GM12801 (cell line): ENCODE measurements around the gene SHISAL2A.

Experiments
- TF ChIP-seq, protein P1 (sequence below): IDR thresholded peaks from one replicate; pipeline ENCODE4 v1.5.1; 2011; ENCODE audit warnings: control low read depth; ENCODE audit not compliant: insufficient read length; ENCODE audit errors: extremely low read depth

Gene SHISAL2A

DNA sequence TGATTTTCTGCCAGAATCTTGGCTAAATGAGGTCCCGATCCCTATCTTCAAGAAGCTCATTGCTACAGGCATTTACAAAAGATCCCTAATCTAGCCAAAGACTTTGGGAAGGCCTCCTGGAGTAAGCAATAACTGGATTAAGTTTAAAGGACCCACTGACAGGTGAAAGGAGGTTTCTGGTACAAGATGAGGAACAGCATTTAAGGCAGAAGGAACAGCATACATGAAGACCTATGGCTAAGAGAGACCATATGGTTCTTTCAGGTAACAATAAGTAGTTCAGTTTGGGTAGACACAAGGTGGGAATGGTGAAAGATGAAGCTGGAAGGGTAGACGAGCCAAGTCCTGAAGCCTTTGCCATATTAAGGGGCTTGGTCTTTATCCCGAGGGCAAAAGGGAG lies 27.8 kb downstream of the SHISAL2A start:
- TF ChIP-seq, protein P1, sequence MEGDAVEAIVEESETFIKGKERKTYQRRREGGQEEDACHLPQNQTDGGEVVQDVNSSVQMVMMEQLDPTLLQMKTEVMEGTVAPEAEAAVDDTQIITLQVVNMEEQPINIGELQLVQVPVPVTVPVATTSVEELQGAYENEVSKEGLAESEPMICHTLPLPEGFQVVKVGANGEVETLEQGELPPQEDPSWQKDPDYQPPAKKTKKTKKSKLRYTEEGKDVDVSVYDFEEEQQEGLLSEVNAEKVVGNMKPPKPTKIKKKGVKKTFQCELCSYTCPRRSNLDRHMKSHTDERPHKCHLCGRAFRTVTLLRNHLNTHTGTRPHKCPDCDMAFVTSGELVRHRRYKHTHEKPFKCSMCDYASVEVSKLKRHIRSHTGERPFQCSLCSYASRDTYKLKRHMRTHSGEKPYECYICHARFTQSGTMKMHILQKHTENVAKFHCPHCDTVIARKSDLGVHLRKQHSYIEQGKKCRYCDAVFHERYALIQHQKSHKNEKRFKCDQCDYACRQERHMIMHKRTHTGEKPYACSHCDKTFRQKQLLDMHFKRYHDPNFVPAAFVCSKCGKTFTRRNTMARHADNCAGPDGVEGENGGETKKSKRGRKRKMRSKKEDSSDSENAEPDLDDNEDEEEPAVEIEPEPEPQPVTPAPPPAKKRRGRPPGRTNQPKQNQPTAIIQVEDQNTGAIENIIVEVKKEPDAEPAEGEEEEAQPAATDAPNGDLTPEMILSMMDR, result no peak

DNA sequence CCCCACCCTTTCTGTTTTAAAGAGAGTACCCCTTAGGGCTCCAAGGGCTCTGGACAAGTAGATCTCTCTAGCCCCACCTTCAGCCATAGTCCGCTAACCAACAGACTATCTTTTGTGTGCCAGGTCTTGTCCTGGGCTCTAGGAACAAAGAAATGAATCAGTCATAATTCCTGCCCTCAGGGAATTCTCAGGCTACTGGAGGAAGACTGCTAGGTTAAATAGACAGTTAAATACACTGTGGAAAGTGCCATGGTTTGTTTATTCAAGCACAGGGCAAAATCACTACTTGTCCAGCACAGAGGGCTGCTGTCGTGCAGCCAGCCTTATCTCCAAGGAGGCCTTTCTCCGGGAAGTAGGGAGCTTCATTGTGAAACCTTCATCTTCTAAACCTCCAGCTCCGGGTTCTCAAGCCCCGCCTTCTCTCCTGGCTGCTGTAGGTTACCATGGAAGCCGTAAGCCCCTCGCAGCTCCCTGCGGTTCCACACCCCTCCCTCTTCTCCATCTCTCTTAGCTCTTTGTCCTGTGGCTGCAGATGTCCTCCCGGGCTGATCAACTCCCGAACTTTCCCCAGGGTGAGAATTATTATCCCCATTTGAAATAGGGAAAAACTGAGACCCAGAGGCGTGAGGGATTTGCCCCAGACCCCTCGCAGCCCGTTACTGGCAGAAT lies 29.8 kb downstream of the SHISAL2A start:
- TF ChIP-seq, protein P1, result no peak

DNA sequence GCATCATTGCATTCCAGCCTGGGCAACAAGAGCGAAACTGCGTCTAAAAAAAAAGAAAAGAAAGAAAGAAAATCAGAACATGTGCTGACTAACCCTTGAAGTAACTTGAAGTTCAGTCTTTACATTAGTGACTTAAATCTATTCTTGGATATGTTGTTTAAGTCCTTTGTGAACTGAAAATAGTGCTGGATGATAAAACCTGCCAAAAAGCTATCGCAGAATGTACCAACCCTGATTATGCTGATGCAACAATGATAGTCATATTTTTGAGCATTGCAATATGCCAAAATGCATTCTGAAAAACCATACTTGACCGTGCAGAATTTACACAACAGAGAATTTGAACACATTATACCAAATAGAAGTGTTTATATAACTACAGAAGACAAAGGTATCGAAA lies 30.7 kb downstream of the SHISAL2A start:
- TF ChIP-seq, protein P1, result no peak

DNA sequence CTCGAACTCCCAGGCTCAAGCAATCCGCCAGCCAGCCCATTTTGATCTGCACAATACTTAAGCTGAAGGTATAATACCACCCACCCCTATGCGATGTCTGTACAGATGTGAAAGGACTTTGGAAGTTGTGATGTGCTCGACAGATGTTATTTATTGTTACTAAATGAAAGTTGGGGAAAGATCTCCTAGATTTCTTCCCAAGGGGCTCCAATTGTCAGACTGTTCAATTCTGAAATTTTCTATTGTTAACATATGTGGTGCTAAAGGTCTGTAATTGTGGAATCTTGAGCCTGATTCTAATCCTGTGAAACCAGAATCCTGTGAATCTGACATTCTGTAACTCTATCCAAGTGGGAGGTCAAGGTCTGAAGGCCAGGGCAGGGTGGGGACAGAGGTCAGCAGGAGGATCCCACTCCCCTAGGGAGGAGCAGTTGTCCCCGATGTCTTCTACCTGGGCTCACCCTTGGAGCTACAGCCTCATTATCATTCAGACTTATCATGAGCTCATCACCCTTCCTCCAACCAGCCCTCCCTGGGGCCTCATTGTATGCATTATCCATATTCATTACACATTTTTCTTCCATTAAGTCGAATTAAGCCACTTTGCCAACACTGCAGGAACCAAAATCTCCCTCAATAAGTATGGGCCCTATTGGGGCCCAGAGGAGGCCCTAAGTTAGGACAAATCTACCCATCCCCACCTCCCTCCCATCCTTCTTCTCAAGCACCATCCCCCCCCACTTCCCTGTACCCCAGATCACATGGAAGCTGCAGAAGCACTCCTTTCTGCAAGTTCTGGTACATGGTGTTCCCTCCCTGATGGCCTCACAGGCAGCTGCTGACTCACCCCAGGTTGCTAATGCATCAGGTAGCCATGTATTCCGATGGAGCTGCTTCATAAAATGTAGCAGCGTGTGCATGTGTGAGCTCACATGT lies 32.3 kb downstream of the SHISAL2A start:
- TF ChIP-seq, protein P1, result no peak

DNA sequence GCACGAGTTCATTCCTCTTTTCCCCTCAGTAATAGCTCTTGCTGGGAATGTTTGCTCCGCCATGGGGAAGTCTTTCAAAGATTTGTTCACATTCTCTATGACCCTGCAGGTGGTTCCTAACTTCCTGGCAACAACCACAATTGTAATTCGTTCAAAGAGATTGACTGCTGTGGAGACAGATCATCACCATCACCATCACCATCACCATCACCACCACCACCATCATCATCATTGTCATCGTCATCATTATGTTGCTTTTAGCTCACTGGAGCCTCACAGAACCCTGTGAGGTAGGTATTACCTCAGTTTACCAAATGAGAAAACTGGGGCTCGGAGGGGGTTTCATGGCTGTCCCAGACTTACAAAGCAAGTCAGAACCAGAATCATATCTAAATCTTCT lies 34.3 kb downstream of the SHISAL2A start:
- TF ChIP-seq, protein P1, result no peak

DNA sequence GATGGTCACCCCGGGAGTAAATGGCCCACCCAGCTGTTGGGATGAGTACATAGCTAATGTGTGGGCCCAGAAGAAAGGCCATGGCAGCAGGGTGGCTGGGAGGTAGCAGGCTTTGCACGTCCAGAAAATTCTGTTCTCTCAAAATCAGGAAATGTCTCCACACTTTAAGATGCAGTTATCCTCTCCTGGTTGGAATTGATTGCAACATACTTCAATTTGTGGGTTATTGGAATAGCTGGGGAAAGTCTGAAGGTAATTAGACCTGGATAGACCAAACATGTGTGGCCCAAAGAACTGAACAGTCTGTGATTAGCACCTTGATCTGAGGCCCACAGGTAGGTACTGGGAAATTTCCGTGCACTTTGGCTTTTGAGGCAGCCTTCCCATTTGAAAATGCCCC lies 35.0 kb downstream of the SHISAL2A start:
- TF ChIP-seq, protein P1, result no peak

DNA sequence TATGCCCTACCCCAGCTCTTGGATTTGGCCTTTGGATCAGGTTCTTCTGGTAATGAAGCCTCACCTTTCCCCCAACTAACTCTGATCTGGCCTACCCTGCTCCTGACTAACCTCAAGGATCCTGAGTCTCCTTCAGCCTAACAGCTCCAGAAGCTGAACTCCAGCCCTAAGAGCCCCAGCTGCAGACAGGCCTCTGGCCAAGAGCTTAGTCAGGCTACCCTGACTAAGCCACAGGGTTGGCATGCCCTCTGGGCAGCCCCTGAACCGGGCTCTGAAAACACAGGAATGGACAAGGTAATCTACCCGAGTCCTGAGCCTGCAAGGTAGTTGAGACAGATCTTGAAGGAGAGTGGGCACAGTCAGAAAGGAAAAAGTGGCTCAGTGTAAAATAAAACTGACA lies 35.7 kb downstream of the SHISAL2A start:
- TF ChIP-seq, protein P1, result no peak
